ENCODE results near the gene DUSP1. TPM values are rescaled to one million over a fixed set of nuclear protein-coding genes. Genes with fewer than 3 reads are reported as not detected.

Gene DUSP1
- total and polyA plus RNA-seq, 9 of the 15 experiments (the other 6 are each of a cell fraction or from before 2014, with no cell fraction given), result 2.1 to 14.2 (median 8.5) TPM

DNA sequence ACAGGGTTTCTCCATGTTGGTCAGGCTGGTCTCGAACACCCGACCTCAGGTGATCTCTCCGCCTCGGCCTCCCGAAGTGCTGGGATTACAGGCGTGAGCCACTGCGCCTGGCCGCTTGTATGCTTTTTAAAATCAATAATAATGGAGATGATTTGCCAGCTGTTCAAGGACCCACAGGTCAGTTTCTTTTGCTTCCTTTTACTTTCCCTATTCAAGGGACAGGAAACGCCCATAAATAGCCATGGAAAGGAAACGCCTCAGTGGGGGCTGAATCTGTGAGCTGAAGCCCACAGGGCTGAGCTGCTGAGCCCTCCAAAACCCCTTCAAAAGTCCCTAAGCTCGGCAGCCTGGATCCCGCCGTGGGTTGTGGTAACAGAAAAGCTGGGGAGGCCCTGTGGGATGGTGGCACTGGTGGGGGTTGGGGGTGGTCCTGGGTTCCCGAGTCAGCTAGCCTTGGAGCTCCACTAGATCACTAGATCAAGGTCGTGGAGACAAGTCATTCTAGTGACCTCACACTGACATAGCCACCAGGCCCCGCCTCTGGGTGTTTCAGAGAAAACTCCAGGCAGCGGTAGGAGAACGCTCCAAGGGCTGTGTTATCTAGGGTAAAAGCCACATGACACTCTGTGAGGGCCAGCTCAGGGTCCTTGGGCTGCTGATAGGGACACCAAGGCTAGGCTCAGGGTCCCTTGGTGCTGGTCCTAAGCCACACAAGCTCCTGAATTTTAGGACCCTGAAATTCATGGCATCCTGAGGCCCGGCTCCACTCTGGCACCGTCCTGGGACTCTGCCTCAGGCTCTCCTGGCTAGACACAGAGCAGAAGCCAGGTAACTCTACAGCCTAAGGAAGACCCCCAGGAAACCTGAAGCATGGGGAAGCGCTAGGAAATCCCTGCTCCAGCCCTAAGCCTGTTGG lies 18.0 kb upstream of the DUSP1 start (continued):
- TF ChIP-seq, protein P1, sequence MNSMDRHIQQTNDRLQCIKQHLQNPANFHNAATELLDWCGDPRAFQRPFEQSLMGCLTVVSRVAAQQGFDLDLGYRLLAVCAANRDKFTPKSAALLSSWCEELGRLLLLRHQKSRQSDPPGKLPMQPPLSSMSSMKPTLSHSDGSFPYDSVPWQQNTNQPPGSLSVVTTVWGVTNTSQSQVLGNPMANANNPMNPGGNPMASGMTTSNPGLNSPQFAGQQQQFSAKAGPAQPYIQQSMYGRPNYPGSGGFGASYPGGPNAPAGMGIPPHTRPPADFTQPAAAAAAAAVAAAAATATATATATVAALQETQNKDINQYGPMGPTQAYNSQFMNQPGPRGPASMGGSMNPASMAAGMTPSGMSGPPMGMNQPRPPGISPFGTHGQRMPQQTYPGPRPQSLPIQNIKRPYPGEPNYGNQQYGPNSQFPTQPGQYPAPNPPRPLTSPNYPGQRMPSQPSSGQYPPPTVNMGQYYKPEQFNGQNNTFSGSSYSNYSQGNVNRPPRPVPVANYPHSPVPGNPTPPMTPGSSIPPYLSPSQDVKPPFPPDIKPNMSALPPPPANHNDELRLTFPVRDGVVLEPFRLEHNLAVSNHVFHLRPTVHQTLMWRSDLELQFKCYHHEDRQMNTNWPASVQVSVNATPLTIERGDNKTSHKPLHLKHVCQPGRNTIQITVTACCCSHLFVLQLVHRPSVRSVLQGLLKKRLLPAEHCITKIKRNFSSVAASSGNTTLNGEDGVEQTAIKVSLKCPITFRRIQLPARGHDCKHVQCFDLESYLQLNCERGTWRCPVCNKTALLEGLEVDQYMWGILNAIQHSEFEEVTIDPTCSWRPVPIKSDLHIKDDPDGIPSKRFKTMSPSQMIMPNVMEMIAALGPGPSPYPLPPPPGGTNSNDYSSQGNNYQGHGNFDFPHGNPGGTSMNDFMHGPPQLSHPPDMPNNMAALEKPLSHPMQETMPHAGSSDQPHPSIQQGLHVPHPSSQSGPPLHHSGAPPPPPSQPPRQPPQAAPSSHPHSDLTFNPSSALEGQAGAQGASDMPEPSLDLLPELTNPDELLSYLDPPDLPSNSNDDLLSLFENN (IDR thresholded peaks at IDR 0.05; ENCODE audit: low read depth in 2 of 2, low read length in 2 of 2), result 0 out of 4 replicates have a peak, but pooled peaks of 1 of the 2 experiments have one; percentile 11
- TF ChIP-seq ZNF79 (CRISPR knock-in tag; IDR thresholded peaks at IDR 0.05; ENCODE audit: low read depth) (no peak), CHD2 (IDR thresholded peaks at IDR 0.05; ENCODE audit: low read depth, low read length) (no peak), ZEB2 (IDR thresholded peaks at IDR 0.05) (no peak), NEUROD1 (IDR thresholded peaks at IDR 0.05; ENCODE audit: borderline replicate concordance, low read depth, low read length, partially characterized antibody) (peak; percentile 48), HLTF (IDR thresholded peaks at IDR 0.05) (no peak), TEAD2 (tag; IDR thresholded peaks at IDR 0.05) (no peak), CREM (IDR thresholded peaks at IDR 0.05; ENCODE audit: low read depth) (peak; percentile 81), ZNF224 (CRISPR knock-in tag; IDR thresholded peaks at IDR 0.05) (no peak), ZNF77 (CRISPR knock-in tag; IDR thresholded peaks at IDR 0.05) (no peak), PHB2 (IDR thresholded peaks at IDR 0.05; ENCODE audit: low read depth) (no peak), JUNB (CRISPR knock-in tag; conservative IDR thresholded peaks at IDR 0.05) (no peak), FOXK2 (conservative IDR thresholded peaks at IDR 0.05 in 1 of 2, IDR thresholded peaks at IDR 0.05 in 1 of 2; ENCODE audit: low read depth in 2 of 2) (peak in 1 of 2 experiments; percentile 13; a peak in 1 of 4 replicates), HDAC6 (IDR thresholded peaks at IDR 0.05; ENCODE audit: low read depth, low read length) (no peak), NCOA2 (IDR thresholded peaks at IDR 0.05; ENCODE audit: partially characterized antibody in 2 of 2) (no peak), RBM15 (IDR thresholded peaks at IDR 0.05; ENCODE audit: insufficient read depth, low read length) (no peak), PTTG1 (tag; IDR thresholded peaks at IDR 0.05; ENCODE audit: low read depth) (no peak), NUFIP1 (IDR thresholded peaks at IDR 0.05; ENCODE audit: partially characterized antibody) (no peak), ARID1B (IDR thresholded peaks at IDR 0.05) (peak; percentile 65; the same call in 1 of the 2 replicates)
- TF ChIP-seq, protein P2, sequence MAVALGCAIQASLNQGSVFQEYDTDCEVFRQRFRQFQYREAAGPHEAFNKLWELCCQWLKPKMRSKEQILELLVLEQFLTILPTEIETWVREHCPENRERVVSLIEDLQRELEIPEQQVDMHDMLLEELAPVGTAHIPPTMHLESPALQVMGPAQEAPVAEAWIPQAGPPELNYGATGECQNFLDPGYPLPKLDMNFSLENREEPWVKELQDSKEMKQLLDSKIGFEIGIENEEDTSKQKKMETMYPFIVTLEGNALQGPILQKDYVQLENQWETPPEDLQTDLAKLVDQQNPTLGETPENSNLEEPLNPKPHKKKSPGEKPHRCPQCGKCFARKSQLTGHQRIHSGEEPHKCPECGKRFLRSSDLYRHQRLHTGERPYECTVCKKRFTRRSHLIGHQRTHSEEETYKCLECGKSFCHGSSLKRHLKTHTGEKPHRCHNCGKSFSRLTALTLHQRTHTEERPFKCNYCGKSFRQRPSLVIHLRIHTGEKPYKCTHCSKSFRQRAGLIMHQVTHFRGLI (CRISPR knock-in tag; IDR thresholded peaks at IDR 0.05), result no peak; the same call in 1 of the 2 replicates
- TF ChIP-seq, protein P3, sequence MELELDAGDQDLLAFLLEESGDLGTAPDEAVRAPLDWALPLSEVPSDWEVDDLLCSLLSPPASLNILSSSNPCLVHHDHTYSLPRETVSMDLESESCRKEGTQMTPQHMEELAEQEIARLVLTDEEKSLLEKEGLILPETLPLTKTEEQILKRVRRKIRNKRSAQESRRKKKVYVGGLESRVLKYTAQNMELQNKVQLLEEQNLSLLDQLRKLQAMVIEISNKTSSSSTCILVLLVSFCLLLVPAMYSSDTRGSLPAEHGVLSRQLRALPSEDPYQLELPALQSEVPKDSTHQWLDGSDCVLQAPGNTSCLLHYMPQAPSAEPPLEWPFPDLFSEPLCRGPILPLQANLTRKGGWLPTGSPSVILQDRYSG (tag; conservative IDR thresholded peaks at IDR 0.05; ENCODE audit: low read depth), result peak; percentile 62; the same call in 1 of the 2 replicates
